ENCODE results near the gene DMBX1. TPM values are rescaled to one million over a fixed set of nuclear protein-coding genes. Genes with fewer than 3 reads are reported as not detected.

The DMBX1 gene
- total and polyA plus RNA-seq, 9 of the 15 experiments (the other 6 are each of a cell fraction or from before 2014, with no cell fraction given): 0.25 to 4.3 (median 1.0) TPM

GRCh38 chr1:46442317-46443161 lies 47.1 kb upstream of the DMBX1 start (continued):
- peak; percentile 59 for TF ChIP-seq REST (IDR thresholded peaks at IDR 0.05; ENCODE audit: borderline replicate concordance)
- no peak for TF ChIP-seq REST (CRISPR knock-in tag; IDR thresholded peaks at IDR 0.05; ENCODE audit: low read depth)
- 0 out of 2 replicates have a peak, but pooled peaks have one; percentile 30 for TF ChIP-seq BACH1 (tag; IDR thresholded peaks at IDR 0.05)
- no peak for TF ChIP-seq POLR3G (IDR thresholded peaks at IDR 0.05; ENCODE audit: extremely low read depth, insufficient read length, insufficient replicate concordance)
- no peak for TF ChIP-seq KLF10 (CRISPR knock-in tag; IDR thresholded peaks at IDR 0.05)
- peak; percentile 24; the same call in 1 of the 2 replicates for TF ChIP-seq TCF7 (IDR thresholded peaks at IDR 0.05; ENCODE audit: borderline replicate concordance)
- no peak for TF ChIP-seq NFIX (CRISPR knock-in tag; IDR thresholded peaks at IDR 0.05; ENCODE audit: low read depth)
- TF ChIP-seq TFAP4 (CRISPR knock-in tag; IDR thresholded peaks at IDR 0.05; ENCODE audit: borderline replicate concordance): peak; percentile 90
- TF ChIP-seq ZNF511 (CRISPR knock-in tag; IDR thresholded peaks at IDR 0.05): peak; percentile 59
- TF ChIP-seq LARP7 (IDR thresholded peaks at IDR 0.05): peak; percentile 91
- TF ChIP-seq COPS2 (conservative IDR thresholded peaks at IDR 0.05): no peak
- no peak for TF ChIP-seq PCBP2 (IDR thresholded peaks at IDR 0.05; ENCODE audit: low read depth, low read length, poor library complexity, severe bottlenecking)
- TF ChIP-seq ZFP30 (CRISPR knock-in tag; IDR thresholded peaks at IDR 0.05; ENCODE audit: borderline replicate concordance): no peak
- no peak for TF ChIP-seq ZNF79 (CRISPR knock-in tag; IDR thresholded peaks at IDR 0.05; ENCODE audit: low read depth)
